T47D (cell line): Measurements from ENCODE around the gene TBC1D9.
A peak's percentile ranks its signal among the peaks of the same experiment; 100 is the strongest.
"Not testable (repeated sequence)": the region's sequence is repeated elsewhere in the genome, so short reads cannot be mapped to it uniquely, and the experiment has no call there.

Experiments
- DNase-seq, 2 experiments: peaks; one replicate each; pipeline versions ENCODE4 v3.0.0 to v3.0.0-alpha.2; 2011 to 2012; ENCODE audit warnings: low read depth in 1 of 2, low spot score in 1 of 2
- JUND ChIP-seq: IDR thresholded peaks from 2 replicates; pipeline ENCODE4 v1.6.1; 2012; ENCODE audit warnings: low read depth
- in situ Hi-C: cut with HindIII; loops from 2 replicates; pipeline ENCODE4 v1.10.0; 2016; ENCODE audit warnings: low sequenced_read_pairs, low pct_unique_long_range_greater_than_20kb

The TBC1D9 gene

GRCh38 chr4:140756319-140757231 is at the start of gene TBC1D9:
Gene TBC1D9, minus strand, starts transcription at chr4:140756385. Its CDS starts 340 bp downstream, at chr4:140756045.
- no peak for TF ChIP-seq JUND
- in situ Hi-C loops: no loop called here
- peak; percentile 34 to 91 for DNase-seq

GRCh38 chr4:140805293-140805692 is 49.1 kb upstream of the TBC1D9 start:
- in situ Hi-C loops: no loop called here
- no peak for DNase-seq
- no peak for TF ChIP-seq JUND

- in situ Hi-C loops: no loop called here
- no peak for TF ChIP-seq JUND
- no peak for DNase-seq
These were observed 46.4 kb upstream of the TBC1D9 start for GRCh38 chr4:140802591-140802990.

GRCh38 chr4:140800666-140801065 is 44.5 kb upstream of the TBC1D9 start:
- in situ Hi-C loops: no loop called here
- no peak for DNase-seq
- TF ChIP-seq JUND: no peak

GRCh38 chr4:140799686-140800225 is 43.6 kb upstream of the TBC1D9 start:
- DNase-seq: no peak
- no peak for TF ChIP-seq JUND
- in situ Hi-C loops: no loop called here

- TF ChIP-seq JUND: no peak
- in situ Hi-C loops: no loop called here
- no peak for DNase-seq
These were observed 37.1 kb upstream of the TBC1D9 start for GRCh38 chr4:140793291-140793690.

- in situ Hi-C loops: no loop called here
- DNase-seq: no peak
- no peak for TF ChIP-seq JUND
These were observed 34.6 kb upstream of the TBC1D9 start for GRCh38 chr4:140790765-140791164.

GRCh38 chr4:140790171-140790570 is 34.0 kb upstream of the TBC1D9 start:
- no peak for TF ChIP-seq JUND
- in situ Hi-C loops: no loop called here
- DNase-seq: no peak

- no peak for TF ChIP-seq JUND
- DNase-seq: no peak
- in situ Hi-C loops: no loop called here
These were observed 33.6 kb upstream of the TBC1D9 start for GRCh38 chr4:140789759-140790158.

- in situ Hi-C loops: not testable (repeated sequence)
These were observed 26.6 kb upstream of the TBC1D9 start for GRCh38 chr4:140782787-140783186.

GRCh38 chr4:140781596-140781995 is 25.4 kb upstream of the TBC1D9 start:
- DNase-seq: no peak
- TF ChIP-seq JUND: no peak
- in situ Hi-C loops: no loop called here

More at GRCh38 chr4:140782787-140783186, 26.6 kb upstream of the TBC1D9 start:
- not testable (repeated sequence) for DNase-seq

GRCh38 chr4:140777894-140778293 is 21.7 kb upstream of the TBC1D9 start:
- no peak for TF ChIP-seq JUND
- in situ Hi-C loops: no loop called here
- DNase-seq: no peak

- no peak for TF ChIP-seq JUND
- DNase-seq: peak in 1 of 2 experiments; percentile 13
- in situ Hi-C loops: no loop called here
These were observed 21.2 kb upstream of the TBC1D9 start for GRCh38 chr4:140777386-140777785.

- in situ Hi-C loops: no loop called here
- no peak for TF ChIP-seq JUND
- no peak for DNase-seq
These were observed 20.4 kb upstream of the TBC1D9 start for GRCh38 chr4:140776556-140776955.
